HUES6 (cell line): ENCODE measurements around the gene EIF4A2.
"Not testable (repeated sequence)": the region's sequence is repeated elsewhere in the genome, so short reads cannot be mapped to it uniquely, and the experiment has no call there.

ENCODE experiments used
- H3K27ac ChIP-seq: 2 replicates; pipeline ENCODE4 v1.7.0; 2013; ENCODE audit warnings: low read depth, mild to moderate bottlenecking, low read length, inconsistent platforms
- H3K27me3 ChIP-seq: 2 replicates; pipeline ENCODE4 v1.6.1; 2013; ENCODE audit warnings: low read length; ENCODE audit not compliant: control insufficient read depth, insufficient read depth
- H3K36me3 ChIP-seq: 2 replicates; pipeline ENCODE4 v1.6.1; 2013; ENCODE audit warnings: low read length; ENCODE audit not compliant: control insufficient read depth, insufficient read depth
- H3K4me1 ChIP-seq: 2 replicates; pipeline ENCODE4 v1.6.1; 2013; ENCODE audit warnings: low read length; ENCODE audit not compliant: control insufficient read depth, insufficient read depth
- H3K4me3 ChIP-seq: 2 replicates; pipeline ENCODE4 v1.5.1; 2013; ENCODE audit warnings: low read depth, low read length
- H3K9ac ChIP-seq: one replicate; pipeline ENCODE4 v1.6.1; 2013; ENCODE audit warnings: mild to moderate bottlenecking, low read length
- H3K9me3 ChIP-seq: 2 replicates; pipeline ENCODE4 v1.6.1; 2013; ENCODE audit warnings: low read depth, low read length; ENCODE audit not compliant: control insufficient read depth, insufficient read depth

Gene EIF4A2

GRCh38 chr3:186821429-186822387 lies 38.3 kb downstream of the EIF4A2 start:
- no peaks in the 10 kb centered on the region for H3K9me3 ChIP-seq
- peaks cover 26% of the 10 kb centered on the region for H3K27me3 ChIP-seq
- no peak overlapping the region for H3K27ac ChIP-seq
- no peaks in the 10 kb centered on the region for H3K36me3 ChIP-seq
- peaks cover 23% of the 10 kb centered on the region for H3K4me1 ChIP-seq
- H3K9ac ChIP-seq = no peak overlapping the region
- H3K4me3 ChIP-seq = no peak overlapping the region

GRCh38 chr3:186822388-186822759 lies 39.0 kb downstream of the EIF4A2 start:
- H3K9me3 ChIP-seq, H3K4me3 ChIP-seq, H3K9ac ChIP-seq, H3K27ac ChIP-seq, H3K36me3 ChIP-seq: not testable (repeated sequence)
- H3K4me1 ChIP-seq = peaks cover 23% of the 10 kb centered on the region
- peaks cover 27% of the 10 kb centered on the region for H3K27me3 ChIP-seq

GRCh38 chr3:186823386-186823785 lies 40.0 kb downstream of the EIF4A2 start:
- H3K4me3 ChIP-seq = no peak overlapping the region
- H3K27me3 ChIP-seq = peaks cover 36% of the 10 kb centered on the region
- H3K9me3 ChIP-seq = no peaks in the 10 kb centered on the region
- H3K27ac ChIP-seq = no peak overlapping the region
- H3K36me3 ChIP-seq = no peaks in the 10 kb centered on the region
- peaks cover 25% of the 10 kb centered on the region for H3K4me1 ChIP-seq
- no peak overlapping the region for H3K9ac ChIP-seq

- Histone ChIP-seq H3K27ac (no peak overlapping the region), H3K27me3 (peaks cover 48% of the 10 kb centered on the region), H3K9ac (peak overlapping the region; percentile 49), H3K4me3 (peak overlapping the region; percentile 76), H3K4me1 (peaks cover 27% of the 10 kb centered on the region), H3K36me3 (no peaks in the 10 kb centered on the region), H3K9me3 (no peaks in the 10 kb centered on the region)
These were observed 41.2 kb downstream of the EIF4A2 start for GRCh38 chr3:186824430-186825139.

GRCh38 chr3:186825294-186825821 lies 42.0 kb downstream of the EIF4A2 start:
- Histone ChIP-seq H3K36me3 (no peaks in the 10 kb centered on the region), H3K27me3 (peaks cover 56% of the 10 kb centered on the region), H3K4me1 (peaks cover 27% of the 10 kb centered on the region), H3K4me3 (peak overlapping the region; percentile 76), H3K9ac (peak overlapping the region; percentile 42), H3K27ac (no peak overlapping the region), H3K9me3 (no peaks in the 10 kb centered on the region)

- H3K9me3 ChIP-seq = no peaks in the 10 kb centered on the region
These were observed 42.6 kb downstream of the EIF4A2 start for GRCh38 chr3:186825872-186826409.

GRCh38 chr3:186826410-186826975 lies 43.1 kb downstream of the EIF4A2 start:
- Histone ChIP-seq H3K9me3 (no peaks in the 10 kb centered on the region), H3K4me1 (peaks cover 27% of the 10 kb centered on the region), H3K9ac (peak overlapping the region; percentile 42), H3K27ac (no peak overlapping the region), H3K4me3 (peak overlapping the region; percentile 76), H3K36me3 (no peaks in the 10 kb centered on the region), H3K27me3 (peaks cover 65% of the 10 kb centered on the region)

More at GRCh38 chr3:186825872-186826409, 42.6 kb downstream of the EIF4A2 start:
- Histone ChIP-seq H3K4me1 (peaks cover 27% of the 10 kb centered on the region), H3K27me3 (peaks cover 62% of the 10 kb centered on the region), H3K27ac (no peak overlapping the region), H3K36me3 (no peaks in the 10 kb centered on the region), H3K9ac (peak overlapping the region; percentile 42), H3K4me3 (peak overlapping the region; percentile 76)

- Histone ChIP-seq H3K9ac (peak overlapping the region; percentile 59), H3K27ac (no peak overlapping the region; the same call in 1 of the 2 replicates), H3K27me3 (peaks cover 70% of the 10 kb centered on the region)
These were observed 43.8 kb downstream of the EIF4A2 start for GRCh38 chr3:186826976-186827857.

GRCh38 chr3:186828340-186828739 lies 45.0 kb downstream of the EIF4A2 start:
- no peak overlapping the region for H3K9ac ChIP-seq
- no peak overlapping the region for H3K27ac ChIP-seq
- H3K27me3 ChIP-seq = peaks cover 74% of the 10 kb centered on the region
- no peaks in the 10 kb centered on the region for H3K36me3 ChIP-seq
- no peaks in the 10 kb centered on the region for H3K9me3 ChIP-seq
- H3K4me3 ChIP-seq = no peak overlapping the region
- peaks cover 27% of the 10 kb centered on the region for H3K4me1 ChIP-seq

More at GRCh38 chr3:186826976-186827857, 43.8 kb downstream of the EIF4A2 start:
- Histone ChIP-seq H3K9me3 (no peaks in the 10 kb centered on the region), H3K36me3 (no peaks in the 10 kb centered on the region), H3K4me1 (peaks cover 27% of the 10 kb centered on the region), H3K4me3 (peak overlapping the region; percentile 76)

- H3K4me3 ChIP-seq = no peak overlapping the region
- H3K27ac ChIP-seq = no peak overlapping the region
- peaks cover 3% of the 10 kb centered on the region for H3K4me1 ChIP-seq
- H3K9ac ChIP-seq = no peak overlapping the region
- no peaks in the 10 kb centered on the region for H3K36me3 ChIP-seq
- H3K9me3 ChIP-seq = no peaks in the 10 kb centered on the region
- peaks cover 47% of the 10 kb centered on the region for H3K27me3 ChIP-seq
These were observed 48.4 kb downstream of the EIF4A2 start for GRCh38 chr3:186831798-186832197.
